Measurements from ENCODE around the gene KIF16B. TPM values are rescaled to one million over a fixed set of nuclear protein-coding genes. Genes with fewer than 3 reads are reported as not detected.

Gene KIF16B
- total and polyA plus RNA-seq, 2 of the 8 experiments (the other 6 are each of a cell fraction or from before 2014, with no cell fraction given), result 3.0 to 9.2 TPM

DNA sequence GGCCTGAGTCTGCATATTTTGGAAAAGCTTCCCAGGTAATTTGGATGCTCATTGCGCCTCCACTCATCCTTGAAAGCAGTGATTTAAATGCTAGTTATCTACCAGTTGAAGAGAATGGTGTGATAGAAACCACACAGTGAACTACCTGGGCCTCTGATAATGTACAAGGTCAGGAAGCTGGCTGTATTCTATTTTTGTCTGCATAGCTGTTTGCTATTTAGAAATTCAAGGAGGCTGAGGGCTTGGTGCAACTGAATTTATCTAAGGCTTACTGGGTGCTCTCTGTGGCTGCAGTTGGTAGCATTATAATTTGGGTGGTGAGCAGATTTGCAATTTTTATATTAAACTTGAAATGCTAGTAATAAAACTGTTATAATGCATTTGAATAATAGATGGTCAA lies 245.6 kb downstream of the KIF16B start (continued):
- TF ChIP-seq, protein P1, sequence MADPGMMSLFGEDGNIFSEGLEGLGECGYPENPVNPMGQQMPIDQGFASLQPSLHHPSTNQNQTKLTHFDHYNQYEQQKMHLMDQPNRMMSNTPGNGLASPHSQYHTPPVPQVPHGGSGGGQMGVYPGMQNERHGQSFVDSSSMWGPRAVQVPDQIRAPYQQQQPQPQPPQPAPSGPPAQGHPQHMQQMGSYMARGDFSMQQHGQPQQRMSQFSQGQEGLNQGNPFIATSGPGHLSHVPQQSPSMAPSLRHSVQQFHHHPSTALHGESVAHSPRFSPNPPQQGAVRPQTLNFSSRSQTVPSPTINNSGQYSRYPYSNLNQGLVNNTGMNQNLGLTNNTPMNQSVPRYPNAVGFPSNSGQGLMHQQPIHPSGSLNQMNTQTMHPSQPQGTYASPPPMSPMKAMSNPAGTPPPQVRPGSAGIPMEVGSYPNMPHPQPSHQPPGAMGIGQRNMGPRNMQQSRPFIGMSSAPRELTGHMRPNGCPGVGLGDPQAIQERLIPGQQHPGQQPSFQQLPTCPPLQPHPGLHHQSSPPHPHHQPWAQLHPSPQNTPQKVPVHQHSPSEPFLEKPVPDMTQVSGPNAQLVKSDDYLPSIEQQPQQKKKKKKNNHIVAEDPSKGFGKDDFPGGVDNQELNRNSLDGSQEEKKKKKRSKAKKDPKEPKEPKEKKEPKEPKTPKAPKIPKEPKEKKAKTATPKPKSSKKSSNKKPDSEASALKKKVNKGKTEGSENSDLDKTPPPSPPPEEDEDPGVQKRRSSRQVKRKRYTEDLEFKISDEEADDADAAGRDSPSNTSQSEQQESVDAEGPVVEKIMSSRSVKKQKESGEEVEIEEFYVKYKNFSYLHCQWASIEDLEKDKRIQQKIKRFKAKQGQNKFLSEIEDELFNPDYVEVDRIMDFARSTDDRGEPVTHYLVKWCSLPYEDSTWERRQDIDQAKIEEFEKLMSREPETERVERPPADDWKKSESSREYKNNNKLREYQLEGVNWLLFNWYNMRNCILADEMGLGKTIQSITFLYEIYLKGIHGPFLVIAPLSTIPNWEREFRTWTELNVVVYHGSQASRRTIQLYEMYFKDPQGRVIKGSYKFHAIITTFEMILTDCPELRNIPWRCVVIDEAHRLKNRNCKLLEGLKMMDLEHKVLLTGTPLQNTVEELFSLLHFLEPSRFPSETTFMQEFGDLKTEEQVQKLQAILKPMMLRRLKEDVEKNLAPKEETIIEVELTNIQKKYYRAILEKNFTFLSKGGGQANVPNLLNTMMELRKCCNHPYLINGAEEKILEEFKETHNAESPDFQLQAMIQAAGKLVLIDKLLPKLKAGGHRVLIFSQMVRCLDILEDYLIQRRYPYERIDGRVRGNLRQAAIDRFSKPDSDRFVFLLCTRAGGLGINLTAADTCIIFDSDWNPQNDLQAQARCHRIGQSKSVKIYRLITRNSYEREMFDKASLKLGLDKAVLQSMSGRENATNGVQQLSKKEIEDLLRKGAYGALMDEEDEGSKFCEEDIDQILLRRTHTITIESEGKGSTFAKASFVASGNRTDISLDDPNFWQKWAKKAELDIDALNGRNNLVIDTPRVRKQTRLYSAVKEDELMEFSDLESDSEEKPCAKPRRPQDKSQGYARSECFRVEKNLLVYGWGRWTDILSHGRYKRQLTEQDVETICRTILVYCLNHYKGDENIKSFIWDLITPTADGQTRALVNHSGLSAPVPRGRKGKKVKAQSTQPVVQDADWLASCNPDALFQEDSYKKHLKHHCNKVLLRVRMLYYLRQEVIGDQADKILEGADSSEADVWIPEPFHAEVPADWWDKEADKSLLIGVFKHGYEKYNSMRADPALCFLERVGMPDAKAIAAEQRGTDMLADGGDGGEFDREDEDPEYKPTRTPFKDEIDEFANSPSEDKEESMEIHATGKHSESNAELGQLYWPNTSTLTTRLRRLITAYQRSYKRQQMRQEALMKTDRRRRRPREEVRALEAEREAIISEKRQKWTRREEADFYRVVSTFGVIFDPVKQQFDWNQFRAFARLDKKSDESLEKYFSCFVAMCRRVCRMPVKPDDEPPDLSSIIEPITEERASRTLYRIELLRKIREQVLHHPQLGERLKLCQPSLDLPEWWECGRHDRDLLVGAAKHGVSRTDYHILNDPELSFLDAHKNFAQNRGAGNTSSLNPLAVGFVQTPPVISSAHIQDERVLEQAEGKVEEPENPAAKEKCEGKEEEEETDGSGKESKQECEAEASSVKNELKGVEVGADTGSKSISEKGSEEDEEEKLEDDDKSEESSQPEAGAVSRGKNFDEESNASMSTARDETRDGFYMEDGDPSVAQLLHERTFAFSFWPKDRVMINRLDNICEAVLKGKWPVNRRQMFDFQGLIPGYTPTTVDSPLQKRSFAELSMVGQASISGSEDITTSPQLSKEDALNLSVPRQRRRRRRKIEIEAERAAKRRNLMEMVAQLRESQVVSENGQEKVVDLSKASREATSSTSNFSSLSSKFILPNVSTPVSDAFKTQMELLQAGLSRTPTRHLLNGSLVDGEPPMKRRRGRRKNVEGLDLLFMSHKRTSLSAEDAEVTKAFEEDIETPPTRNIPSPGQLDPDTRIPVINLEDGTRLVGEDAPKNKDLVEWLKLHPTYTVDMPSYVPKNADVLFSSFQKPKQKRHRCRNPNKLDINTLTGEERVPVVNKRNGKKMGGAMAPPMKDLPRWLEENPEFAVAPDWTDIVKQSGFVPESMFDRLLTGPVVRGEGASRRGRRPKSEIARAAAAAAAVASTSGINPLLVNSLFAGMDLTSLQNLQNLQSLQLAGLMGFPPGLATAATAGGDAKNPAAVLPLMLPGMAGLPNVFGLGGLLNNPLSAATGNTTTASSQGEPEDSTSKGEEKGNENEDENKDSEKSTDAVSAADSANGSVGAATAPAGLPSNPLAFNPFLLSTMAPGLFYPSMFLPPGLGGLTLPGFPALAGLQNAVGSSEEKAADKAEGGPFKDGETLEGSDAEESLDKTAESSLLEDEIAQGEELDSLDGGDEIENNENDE (IDR thresholded peaks at IDR 0.05; ENCODE audit: insufficient replicate concordance, low read length), result no peak
- TF ChIP-seq TAF1 (IDR thresholded peaks at IDR 0.05; ENCODE audit: low read depth, low read length) (no peak), CHD2 (IDR thresholded peaks at IDR 0.05; ENCODE audit: low read length) (no peak), EZH2 (IDR thresholded peaks at IDR 0.05; ENCODE audit: low read depth, low read length, severe bottlenecking) (no peak), GTF2F1 (IDR thresholded peaks at IDR 0.05; ENCODE audit: borderline replicate concordance, low read depth, low read length) (no peak), CBX5 (IDR thresholded peaks at IDR 0.05; ENCODE audit: low read depth, low read length) (no peak), EGR1 (IDR thresholded peaks at IDR 0.05; ENCODE audit: borderline replicate concordance, low read depth, low read length) (no peak), TAF7 (optimal IDR thresholded peaks at IDR 0.05; ENCODE audit: borderline replicate concordance, low read depth, low read length) (no peak)
- TF ChIP-seq, protein P2, sequence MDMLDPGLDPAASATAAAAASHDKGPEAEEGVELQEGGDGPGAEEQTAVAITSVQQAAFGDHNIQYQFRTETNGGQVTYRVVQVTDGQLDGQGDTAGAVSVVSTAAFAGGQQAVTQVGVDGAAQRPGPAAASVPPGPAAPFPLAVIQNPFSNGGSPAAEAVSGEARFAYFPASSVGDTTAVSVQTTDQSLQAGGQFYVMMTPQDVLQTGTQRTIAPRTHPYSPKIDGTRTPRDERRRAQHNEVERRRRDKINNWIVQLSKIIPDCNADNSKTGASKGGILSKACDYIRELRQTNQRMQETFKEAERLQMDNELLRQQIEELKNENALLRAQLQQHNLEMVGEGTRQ (IDR thresholded peaks at IDR 0.05; ENCODE audit: low read length), result no peak

All from H1 (cell line).